Osteoblast (primary cell): Measurements from ENCODE around the gene HOXC13. TPM values are rescaled to one million over a fixed set of nuclear protein-coding genes. Genes with fewer than 3 reads are reported as not detected.

Experiments used
- DNase-seq: peaks from one replicate; pipeline ENCODE4 v3.0.0; 2011; ENCODE audit warnings: low spot score, mixed read lengths; ENCODE audit not compliant: insufficient read length; ENCODE audit errors: missing footprints
- H2AFZ ChIP-seq: 2 replicates; pipeline ENCODE4 v1.6.0; 2011; ENCODE audit warnings: mild to moderate bottlenecking, low read length
- H3K27ac ChIP-seq: 2 replicates; pipeline ENCODE4 v1.5.1; 2011; ENCODE audit warnings: mild to moderate bottlenecking, low read depth, low read length, moderate library complexity
- H3K27me3 ChIP-seq: 2 replicates; pipeline ENCODE4 v1.6.0; 2012; ENCODE audit warnings: mild to moderate bottlenecking, control low read depth, inconsistent platforms, low read length, moderate library complexity; ENCODE audit not compliant: insufficient read depth
- H3K36me3 ChIP-seq: 2 replicates; pipeline ENCODE4 v1.5.1; 2011; ENCODE audit warnings: mild to moderate bottlenecking, low read length, control low read depth, moderate library complexity; ENCODE audit not compliant: insufficient read depth
- H3K4me1 ChIP-seq: 2 replicates; pipeline ENCODE4 v1.5.1; 2011; ENCODE audit warnings: mild to moderate bottlenecking, low read length, control low read depth, moderate library complexity; ENCODE audit not compliant: insufficient read depth
- H3K4me2 ChIP-seq: 2 replicates; pipeline ENCODE4 v1.6.0; 2011; ENCODE audit warnings: mild to moderate bottlenecking, low read length; ENCODE audit not compliant: insufficient read depth
- H3K4me3 ChIP-seq: fragments of 200-600 bp; sonication (generic); 3 replicates; pipeline ENCODE4 v1.5.1; 2012; ENCODE audit warnings: mild to moderate bottlenecking, low read length, inconsistent platforms; ENCODE audit not compliant: insufficient read depth
- H3K79me2 ChIP-seq: 2 replicates; pipeline ENCODE4 v1.6.0; 2012; ENCODE audit warnings: mild to moderate bottlenecking, low read length, control low read depth, inconsistent platforms; ENCODE audit not compliant: insufficient read depth
- H3K9me3 ChIP-seq: 2 replicates; pipeline ENCODE4 v1.5.1; 2011; ENCODE audit warnings: low read depth, low read length, control low read depth
- H4K20me1 ChIP-seq: 2 replicates; pipeline ENCODE4 v1.6.0; 2012; ENCODE audit warnings: mild to moderate bottlenecking, low read length, control low read depth; ENCODE audit not compliant: insufficient read depth
- CTCF ChIP-seq: IDR thresholded peaks from 2 replicates; pipeline ENCODE4 v1.5.1; 2011; ENCODE audit warnings: mild to moderate bottlenecking, low read depth, low read length, moderate library complexity; ENCODE audit errors: extremely low read depth
- total RNA-seq: library from RNA; depleted of rRNA; stranded (reverse); fragments of >200 nt; gene quantifications from 2 replicates; pipeline ENCODE4 v1.2.3, GENCODE V29; 2012

The HOXC13 gene
- total RNA-seq, 1 donor, result not detected

DNA sequence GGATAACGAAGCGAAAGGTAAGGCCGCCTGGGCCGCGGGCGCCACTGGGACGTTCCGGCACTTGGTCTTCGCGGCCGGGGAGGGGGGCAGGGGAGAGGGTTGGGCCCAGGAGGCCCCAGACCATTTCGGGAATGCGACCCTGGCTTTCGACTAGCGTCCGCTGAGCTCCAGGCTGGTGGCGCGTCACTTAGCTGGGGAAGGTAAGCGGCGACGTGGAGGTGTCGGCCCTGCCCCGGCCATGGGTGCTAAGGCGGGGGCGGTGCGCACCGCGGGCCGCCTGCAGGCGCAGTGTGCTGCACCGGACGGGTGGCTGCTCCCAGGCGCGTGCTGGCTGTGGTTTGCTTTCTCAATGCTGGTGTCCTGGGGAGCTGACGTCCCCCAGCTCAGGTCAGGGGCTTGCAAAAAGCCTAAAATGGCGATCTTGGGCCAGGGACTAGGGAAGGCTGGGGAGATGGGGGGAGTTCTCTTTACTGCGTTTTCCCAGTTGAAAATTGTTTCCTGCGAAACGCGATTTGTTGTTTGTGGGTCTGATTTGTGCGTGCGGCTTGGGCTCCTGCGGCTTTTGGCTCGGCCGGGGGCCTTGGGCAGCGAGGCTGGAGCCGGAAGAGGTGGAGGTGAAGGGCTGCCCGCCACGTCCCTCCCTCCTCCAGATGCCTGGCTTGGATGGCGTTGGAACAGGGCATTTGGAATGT is 47.5 kb downstream of the HOXC13 start:
- DNase-seq, result peak; percentile 95
- Histone ChIP-seq H3K79me2 (peaks cover 62% of the 10 kb centered on the region), H3K27ac (peak overlapping the region; percentile 91), H3K4me2 (peak overlapping the region; percentile 99), H3K4me1 (peaks cover 49% of the 10 kb centered on the region), H4K20me1 (peaks cover 10% of the 10 kb centered on the region), H3K9me3 (no peaks in the 10 kb centered on the region), H2AFZ (peak overlapping the region; percentile 93), H3K36me3 (no peaks in the 10 kb centered on the region), H3K27me3 (no peaks in the 10 kb centered on the region), H3K4me3 (peak overlapping the region; percentile 93)
- no peak for TF ChIP-seq CTCF

- peak overlapping the region; percentile 91 for H3K27ac ChIP-seq
- peak; percentile 90 for DNase-seq
- peaks cover 16% of the 10 kb centered on the region for H4K20me1 ChIP-seq
- no peaks in the 10 kb centered on the region for H3K9me3 ChIP-seq
- H2AFZ ChIP-seq, result peak overlapping the region; percentile 93
- peak overlapping the region; percentile 93 for H3K4me3 ChIP-seq
- H3K27me3 ChIP-seq, result no peaks in the 10 kb centered on the region
- peak overlapping the region; percentile 99 for H3K4me2 ChIP-seq
- peaks cover 69% of the 10 kb centered on the region for H3K79me2 ChIP-seq
- no peaks in the 10 kb centered on the region for H3K36me3 ChIP-seq
- TF ChIP-seq CTCF, result no peak
- H3K4me1 ChIP-seq, result peaks cover 54% of the 10 kb centered on the region
Measured at GRCh38 chr12:53986686-53987483, 48.3 kb downstream of the HOXC13 start.

- Histone ChIP-seq H3K4me1 (peaks cover 54% of the 10 kb centered on the region), H3K4me2 (peak overlapping the region; percentile 99), H3K79me2 (peaks cover 79% of the 10 kb centered on the region), H4K20me1 (peaks cover 22% of the 10 kb centered on the region), H3K36me3 (no peaks in the 10 kb centered on the region), H3K27ac (no peak overlapping the region), H3K4me3 (peak overlapping the region; percentile 23), H3K9me3 (no peaks in the 10 kb centered on the region), H3K27me3 (no peaks in the 10 kb centered on the region), H2AFZ (no peak overlapping the region)
- no peak for DNase-seq
- TF ChIP-seq CTCF, result no peak
Measured at GRCh38 chr12:53987787-53988230, 49.2 kb downstream of the HOXC13 start.
